Common myeloid progenitor, CD34-positive (primary cell): ENCODE data around the gene UVRAG.

ENCODE experiments used
- CTCF ChIA-PET: fragments of 350-600 bp; sonication (Branson Sonifier 250); formaldehyde crosslinking; loops from one replicate; lab custom pipeline; 2021; ENCODE audit warnings: antibody characterized with exemption; lab: Charles Lee
- POLR2A ChIA-PET: fragments of 350-600 bp; sonication (Branson Sonifier 250); formaldehyde crosslinking; loops from one replicate; lab custom pipeline; 2021; ENCODE audit warnings: antibody characterized with exemption; lab: Charles Lee
- DNase-seq, 3 donors: peaks; one replicate each; pipeline versions ENCODE4 v3.0.0 to v3.0.0-alpha.2; 2013
- H3K27ac ChIP-seq, 2 experiments: 1 replicate in 1 of 2; 2 replicates in 1 of 2; pipeline ENCODE4 v1.7.0; 2013; ENCODE audit warnings: inconsistent platforms in 2 of 2, low read length in 2 of 2, mild to moderate bottlenecking in 2 of 2, low read depth in 1 of 2, moderate library complexity in 1 of 2; ENCODE audit not compliant: severe bottlenecking in 2 of 2, insufficient read depth in 1 of 2, poor library complexity in 1 of 2
- H3K27me3 ChIP-seq, 5 experiments: replicated peaks in 2 of 5; 1 replicate in 3 of 5; 2 replicates in 2 of 5; pipeline versions ENCODE4 v1.6.1 to v1.7.0; 2013; ENCODE audit warnings: low read length in 4 of 5, mild to moderate bottlenecking in 2 of 5, moderate library complexity in 2 of 5, inconsistent platforms in 1 of 5; ENCODE audit not compliant: insufficient read depth in 5 of 5, control insufficient read depth in 4 of 5
- H3K36me3 ChIP-seq, 4 experiments: 1 replicate in 2 of 4; 2 replicates in 2 of 4; pipeline versions ENCODE4 v1.6.1 to v1.7.0; 2013; ENCODE audit warnings: low read length in 3 of 4, control low read depth in 1 of 4, mild to moderate bottlenecking in 1 of 4; ENCODE audit not compliant: control insufficient read depth in 4 of 4, insufficient read depth in 4 of 4
- H3K4me1 ChIP-seq, 4 experiments: 1 replicate in 3 of 4; 2 replicates in 1 of 4; pipeline versions ENCODE4 v1.6.1 to v1.7.1; 2013; ENCODE audit warnings: low read length in 3 of 4, mild to moderate bottlenecking in 3 of 4, control low read depth in 1 of 4, inconsistent platforms in 1 of 4, moderate library complexity in 1 of 4; ENCODE audit not compliant: control insufficient read depth in 4 of 4, insufficient read depth in 4 of 4; ENCODE audit errors: control extremely low read depth in 1 of 4
- H3K4me3 ChIP-seq, 7 experiments: 1 replicate in 4 of 7; 2 replicates in 3 of 7; pipeline versions ENCODE4 v1.5.1 to v1.7.0; 2013; ENCODE audit warnings: mild to moderate bottlenecking in 7 of 7, low read length in 6 of 7, moderate library complexity in 6 of 7, inconsistent platforms in 2 of 7, low read depth in 2 of 7, control low read depth in 1 of 7; ENCODE audit not compliant: insufficient read depth in 4 of 7, control insufficient read depth in 1 of 7; ENCODE audit errors: extremely low read depth in 1 of 7
- H3K9me3 ChIP-seq, 5 experiments: 1 replicate in 4 of 5; 2 replicates in 1 of 5; pipeline versions ENCODE4 v1.6.1 to v1.7.1; 2013; ENCODE audit warnings: low read length in 4 of 5, mild to moderate bottlenecking in 2 of 5, inconsistent platforms in 1 of 5, low read depth in 1 of 5, moderate library complexity in 1 of 5; ENCODE audit not compliant: control insufficient read depth in 4 of 5, insufficient read depth in 2 of 5; ENCODE audit errors: control extremely low read depth in 1 of 5
- WGBS: methylation state at CpG from one replicate; pipeline ENCODE4 v1.1.5; 2013; ENCODE audit not compliant: insufficient coverage; 5-methylcytosine and 5-hydroxymethylcytosine counted together

Gene UVRAG

DNA sequence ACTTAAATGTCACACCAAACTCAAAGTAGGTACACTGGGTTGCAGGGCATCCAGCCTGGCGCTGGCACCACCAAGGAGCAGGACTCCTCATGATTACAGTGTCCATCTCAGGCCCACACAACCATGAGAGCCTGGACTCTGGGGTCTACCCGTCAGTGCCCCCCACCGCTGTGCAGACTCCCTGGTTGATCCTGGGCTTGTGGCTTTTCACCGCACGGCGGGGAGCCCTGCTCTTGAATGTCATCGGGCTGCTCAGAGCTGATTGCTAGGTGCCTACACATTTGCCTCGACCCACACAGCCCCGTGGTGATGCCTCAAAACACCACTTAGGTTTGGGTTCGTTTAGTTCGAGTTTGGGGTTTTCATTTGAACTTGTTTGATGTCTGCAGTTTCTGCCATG, 328.3 kb downstream of the UVRAG start:
- 98% methylated on average over 11 of the region's 11 CpGs for WGBS
- Histone ChIP-seq H3K4me1 (no peaks in the 10 kb centered on the region), H3K4me3 (no peak overlapping the region), H3K27me3 (no peaks in the 10 kb centered on the region), H3K36me3 (peaks cover 2 to 31% (median 24%) of the 10 kb centered on the region in 4 experiments), H3K9me3 (no peaks in the 10 kb centered on the region), H3K27ac (no peak overlapping the region)
- ChIA-PET CTCF (interaction anchor here (0.5 to 1.2 kb wide), 2 partner anchors 90 to 246 kb away, joined by 3 to 4 read pairs; no protein-coding TSS in a partner anchor), POLR2A (no interaction called here)
- no peak for DNase-seq

DNA sequence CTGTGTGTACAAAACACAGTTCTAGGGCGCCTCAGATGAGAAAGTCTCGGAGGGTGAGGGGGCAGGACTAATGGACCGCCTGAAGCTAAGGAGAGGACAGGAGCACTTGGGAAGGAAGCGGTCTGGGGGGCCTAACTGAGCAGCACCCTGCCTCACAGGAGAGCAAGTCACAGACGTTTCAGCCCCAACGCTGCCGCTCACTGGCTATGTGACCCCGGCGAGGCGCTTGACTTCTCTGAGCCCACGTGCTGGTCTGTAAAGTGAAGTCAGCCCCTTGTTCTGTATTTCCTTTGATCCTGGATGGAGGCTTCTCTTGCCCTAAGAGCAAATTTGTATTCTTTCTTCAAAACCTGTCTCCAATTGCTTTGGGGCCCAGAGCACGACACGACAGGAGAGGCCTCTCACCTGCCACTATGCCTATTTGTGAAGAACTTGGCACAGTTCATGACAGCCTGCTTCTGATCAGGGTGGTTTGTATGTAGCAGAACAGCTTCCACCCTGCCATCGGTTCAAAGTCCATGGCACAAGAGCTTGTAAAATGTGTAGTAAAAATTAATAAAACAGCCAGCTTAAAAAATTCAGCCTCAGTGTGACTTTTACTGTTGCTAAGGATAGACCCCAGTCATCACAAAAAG, 332.2 kb downstream of the UVRAG start:
- DNase-seq, result no peak
- ChIA-PET CTCF (interaction anchor here (0.7 to 4.1 kb wide), 9 partner anchors 11 to 277 kb away, joined by 3 to 28 read pairs (median 4); no protein-coding TSS in a partner anchor), POLR2A (no interaction called here)
- Histone ChIP-seq H3K27ac (no peak overlapping the region), H3K9me3 (no peaks in the 10 kb centered on the region), H3K4me1 (peaks cover 0 to 6% (median 2%) of the 10 kb centered on the region in 4 experiments), H3K36me3 (peaks cover 0 to 12% (median 8%) of the 10 kb centered on the region in 4 experiments), H3K27me3 (no peaks in the 10 kb centered on the region), H3K4me3 (no peak overlapping the region)
- 98% methylated on average over 13 of the region's 14 CpGs for WGBS

DNA sequence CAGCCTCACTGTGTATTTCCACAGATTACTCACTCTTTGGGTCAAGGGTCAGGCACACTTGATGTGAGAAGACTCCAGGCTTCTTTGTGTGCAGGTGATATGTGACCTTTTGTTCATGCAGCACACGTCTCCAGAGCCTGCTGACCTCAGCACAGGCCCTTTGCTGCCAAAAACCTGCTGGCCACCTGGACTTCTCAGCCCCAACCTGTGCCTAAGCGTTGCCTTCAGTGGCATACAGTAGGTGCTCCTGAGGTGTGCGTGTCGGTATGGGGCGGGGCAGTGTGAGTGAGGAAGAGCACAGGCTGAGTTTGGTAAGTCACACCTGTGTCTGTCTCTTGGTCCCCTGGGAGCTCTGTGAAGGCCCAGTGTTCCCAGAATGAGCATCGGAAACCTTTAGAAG, 333.2 kb downstream of the UVRAG start:
- DNase-seq, result no peak
- no peaks in the 10 kb centered on the region for H3K27me3 ChIP-seq
- H3K4me3 ChIP-seq, result no peak overlapping the region
- 100% methylated on average over 6 of the region's 6 CpGs for WGBS
- no peaks in the 10 kb centered on the region for H3K9me3 ChIP-seq
- CTCF ChIA-PET, result interaction anchor here (4.1 kb wide), 1 partner anchor 251 kb away, joined by 28 read pairs; no protein-coding TSS in a partner anchor
- POLR2A ChIA-PET, result no interaction called here
- peaks cover 0 to 3% (median under 1%) of the 10 kb centered on the region in 4 experiments for H3K36me3 ChIP-seq
- no peak overlapping the region for H3K27ac ChIP-seq
- peaks cover 0 to 15% (median 11%) of the 10 kb centered on the region in 4 experiments for H3K4me1 ChIP-seq

DNA sequence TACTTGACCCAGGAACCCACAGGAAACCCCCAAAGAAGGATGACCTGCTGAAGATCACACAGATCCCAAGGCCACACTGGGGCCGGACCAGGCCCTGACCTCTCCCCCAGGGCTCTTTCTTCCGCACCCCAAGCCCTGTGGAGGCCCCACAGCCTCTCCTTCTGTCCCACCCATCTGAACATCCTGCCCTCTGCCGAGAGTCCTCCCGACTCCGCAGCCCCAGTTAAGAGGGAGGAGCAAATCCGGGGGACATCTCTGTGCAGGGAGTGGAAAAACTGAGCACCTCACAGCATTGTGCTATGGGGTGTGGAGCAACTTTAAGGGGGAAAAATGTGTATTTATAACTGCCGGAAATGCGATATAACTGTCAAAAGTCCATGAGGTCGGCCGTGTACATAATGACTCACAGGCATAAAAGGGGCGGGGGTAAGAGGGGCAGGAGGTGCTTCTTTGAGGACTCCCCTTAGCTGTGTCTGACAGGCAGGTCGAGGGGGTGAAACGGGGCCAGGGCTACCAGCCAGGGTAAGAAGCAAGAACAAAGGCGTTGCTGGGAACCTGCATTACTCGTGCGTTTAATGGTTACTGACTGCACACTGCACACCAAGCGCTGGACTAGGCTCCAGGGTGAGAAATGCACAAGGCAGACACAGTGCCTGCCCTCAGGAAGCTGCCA, 334.1 kb downstream of the UVRAG start:
- H3K27ac ChIP-seq, result no peak overlapping the region
- no peaks in the 10 kb centered on the region for H3K36me3 ChIP-seq
- ChIA-PET CTCF (interaction anchor here (1.2 to 2.0 kb wide), 2 partner anchors 252 to 443 kb away, joined by 4 to 11 read pairs; no protein-coding TSS in a partner anchor), POLR2A (no interaction called here)
- WGBS, result 98% methylated on average over 16 of the region's 17 CpGs
- H3K9me3 ChIP-seq, result no peaks in the 10 kb centered on the region
- peaks cover 0 to 18% (median 12%) of the 10 kb centered on the region in 4 experiments for H3K4me1 ChIP-seq
- no peak overlapping the region for H3K4me3 ChIP-seq
- DNase-seq, result no peak
- peaks cover 0 to 2% (median 0%) of the 10 kb centered on the region in 5 experiments for H3K27me3 ChIP-seq

DNA sequence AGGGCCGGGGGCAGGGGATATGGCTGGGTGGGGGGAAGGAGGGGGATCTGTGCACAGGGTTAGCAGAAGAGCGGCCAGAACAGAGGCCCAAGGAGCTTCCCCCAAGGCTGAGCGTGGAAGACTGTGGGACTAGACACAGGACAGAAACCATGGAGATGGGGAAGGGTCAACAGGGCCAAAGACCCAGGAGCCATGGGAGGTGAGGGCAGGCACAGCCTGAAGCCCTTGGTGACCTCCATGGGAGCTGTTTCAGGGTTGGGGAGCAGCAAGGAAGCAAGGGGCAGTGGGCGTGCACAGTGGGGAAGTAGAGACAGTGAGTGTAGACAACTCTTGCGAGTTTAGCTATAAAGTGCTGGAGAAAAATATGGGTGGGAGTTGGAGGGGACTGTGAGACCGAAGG, 334.7 kb downstream of the UVRAG start:
- ChIA-PET POLR2A (no interaction called here), CTCF (interaction anchor here (0.7 to 2.0 kb wide), 6 partner anchors 13 to 444 kb away, joined by 3 to 11 read pairs (median 4); no protein-coding TSS in a partner anchor)
- Histone ChIP-seq H3K27me3 (peaks cover 0 to 2% (median 0%) of the 10 kb centered on the region in 5 experiments), H3K36me3 (no peaks in the 10 kb centered on the region), H3K4me3 (no peak overlapping the region), H3K27ac (no peak overlapping the region), H3K9me3 (no peaks in the 10 kb centered on the region), H3K4me1 (peaks cover 0 to 18% (median 12%) of the 10 kb centered on the region in 4 experiments)
- WGBS, result 85% methylated on average over 5 of the region's 6 CpGs
- no peak for DNase-seq

DNA sequence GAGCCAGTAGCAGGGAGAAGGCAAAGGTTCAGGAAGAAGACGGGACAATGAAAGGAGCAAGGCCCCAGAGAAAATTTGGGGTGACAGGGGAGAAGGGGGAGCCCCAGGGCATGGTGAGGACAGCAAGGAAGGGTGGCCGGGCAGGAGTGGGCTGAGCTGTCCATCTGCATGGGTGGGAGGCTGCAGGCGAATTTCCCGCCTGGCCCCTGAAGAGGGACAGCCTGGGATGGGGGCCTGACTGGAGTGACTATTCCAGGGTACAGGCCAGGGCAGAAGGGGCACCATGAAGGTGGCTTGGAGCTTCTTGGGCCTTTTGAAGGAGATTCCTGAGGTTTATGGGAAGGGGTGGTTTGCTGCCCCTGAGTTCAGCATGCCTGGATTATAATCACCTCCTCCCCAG, 335.1 kb downstream of the UVRAG start:
- DNase-seq, result no peak
- Histone ChIP-seq H3K4me1 (peaks cover 0 to 18% (median 12%) of the 10 kb centered on the region in 4 experiments), H3K27me3 (peaks cover 0 to 2% (median 0%) of the 10 kb centered on the region in 5 experiments), H3K9me3 (no peaks in the 10 kb centered on the region), H3K4me3 (no peak overlapping the region), H3K27ac (no peak overlapping the region), H3K36me3 (no peaks in the 10 kb centered on the region)
- CTCF ChIA-PET, result interaction anchor here (0.5 to 2.0 kb wide), 8 partner anchors 12 to 444 kb away, joined by 3 to 11 read pairs (median 3); no protein-coding TSS in a partner anchor
- 100% methylated on average over 3 of the region's 4 CpGs for WGBS
- POLR2A ChIA-PET, result interaction anchor here (0.8 kb wide), 1 partner anchor 254 kb away, joined by 3 read pairs; no protein-coding TSS in a partner anchor
